Bronchial epithelial cell (primary cell): ENCODE results near the gene ADRM1. TPM values are rescaled to one million over a fixed set of nuclear protein-coding genes. Genes with fewer than 3 reads are reported as not detected.

ENCODE experiments used
- DNase-seq: peaks from one replicate; pipeline ENCODE4 v3.0.0-alpha.2; 2010; ENCODE audit warnings: low read depth
- FAIRE-seq: peaks from 2 replicates; lab custom pipeline; 2011; peaks lifted over from hg19 to GRCh38; lab: Jason Lieb, UNC
- H3K27me3 ChIP-seq: 2 replicates; pipeline ENCODE4 v1.5.1; 2011; ENCODE audit warnings: low read length; ENCODE audit not compliant: control insufficient read depth, insufficient read depth
- H3K36me3 ChIP-seq: 2 replicates; pipeline ENCODE4 v1.5.1; 2011; ENCODE audit warnings: low read length; ENCODE audit not compliant: control insufficient read depth, insufficient read depth
- H3K4me3 ChIP-seq: 2 replicates; pipeline ENCODE4 v1.5.1; 2011; ENCODE audit warnings: mild to moderate bottlenecking, low read depth, low read length, control low read depth
- CTCF ChIP-seq: IDR thresholded peaks from 2 replicates; pipeline ENCODE4 v1.5.1; 2011; ENCODE audit warnings: mild to moderate bottlenecking, moderate library complexity, low read length, control low read depth, inconsistent platforms; ENCODE audit not compliant: insufficient read depth, severe bottlenecking
- total RNA-seq: library from RNA; depleted of rRNA; stranded (reverse); fragments of >200 nt; gene quantifications from 2 replicates; pipeline ENCODE4 v1.2.1, GENCODE V29; 2014

The ADRM1 gene
- total RNA-seq, 1 donor from 2014 or later = 145 TPM

- no peak for TF ChIP-seq CTCF
- Histone ChIP-seq H3K36me3 (peaks cover 68% of the 10 kb centered on the region), H3K4me3 (no peak overlapping the region), H3K27me3 (no peaks in the 10 kb centered on the region)
- FAIRE-seq (no peak), DNase-seq (no peak)
Measured at GRCh38 chr20:62331347-62331746, 28.6 kb downstream of the ADRM1 start.

GRCh38 chr20:62332421-62332820 lies 29.6 kb downstream of the ADRM1 start:
- no peak for TF ChIP-seq CTCF
- no peak overlapping the region for H3K4me3 ChIP-seq
- no peaks in the 10 kb centered on the region for H3K27me3 ChIP-seq
- H3K36me3 ChIP-seq = peaks cover 67% of the 10 kb centered on the region
- no peak for DNase-seq
- FAIRE-seq = no peak

GRCh38 chr20:62332989-62333819 lies 30.4 kb downstream of the ADRM1 start:
- Histone ChIP-seq H3K4me3 (no peak overlapping the region), H3K27me3 (no peaks in the 10 kb centered on the region), H3K36me3 (peaks cover 68% of the 10 kb centered on the region)
- no peak for DNase-seq
- FAIRE-seq = no peak
- no peak for TF ChIP-seq CTCF

- FAIRE-seq (no peak), DNase-seq (no peak)
- Histone ChIP-seq H3K27me3 (no peaks in the 10 kb centered on the region), H3K36me3 (peaks cover 63% of the 10 kb centered on the region), H3K4me3 (no peak overlapping the region)
- TF ChIP-seq CTCF = no peak
Measured at GRCh38 chr20:62333820-62334595, 31.2 kb downstream of the ADRM1 start.

- FAIRE-seq = no peak
- H3K36me3 ChIP-seq = peaks cover 58% of the 10 kb centered on the region
- H3K27me3 ChIP-seq = no peaks in the 10 kb centered on the region
Measured at GRCh38 chr20:62334881-62335280, 32.1 kb downstream of the ADRM1 start.

More at GRCh38 chr20:62334881-62335280, 32.1 kb downstream of the ADRM1 start:
- DNase-seq = no peak
- H3K4me3 ChIP-seq = no peak overlapping the region
- TF ChIP-seq CTCF = no peak
